Measurements from ENCODE around the gene TMCC1. TPM values are rescaled to one million over a fixed set of nuclear protein-coding genes. Genes with fewer than 3 reads are reported as not detected.

Gene TMCC1
- 14.1 and 15.1 TPM in 2 replicates for total RNA-seq

DNA sequence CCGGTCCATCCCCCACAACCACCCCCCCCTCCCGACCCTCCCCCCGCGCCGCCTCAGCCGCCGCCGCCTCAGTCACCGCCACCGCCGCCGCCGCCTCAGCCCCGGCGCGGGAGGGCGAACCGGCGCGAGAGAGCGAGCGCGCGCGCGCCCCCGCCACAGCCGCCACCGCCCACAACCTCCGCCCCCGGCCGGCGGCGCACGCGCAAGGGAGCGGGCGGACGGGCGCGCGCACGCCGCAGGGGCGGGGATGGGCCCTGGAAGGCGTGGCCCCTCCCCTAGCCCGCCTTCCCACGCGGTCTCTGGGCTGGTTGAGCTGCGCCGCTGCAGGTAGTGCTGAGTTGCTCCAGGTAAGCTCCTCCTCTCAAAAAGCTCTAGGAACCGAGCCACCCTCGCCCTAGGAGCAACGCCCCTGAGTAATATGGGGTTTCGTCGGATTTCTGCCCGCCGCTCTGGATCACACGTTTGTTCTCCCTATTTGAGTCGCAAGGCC, at the start of gene TMCC1:
TMCC1 (minus strand) TSS at position 131 of the 490 bp plus-strand sequence.

DNA sequence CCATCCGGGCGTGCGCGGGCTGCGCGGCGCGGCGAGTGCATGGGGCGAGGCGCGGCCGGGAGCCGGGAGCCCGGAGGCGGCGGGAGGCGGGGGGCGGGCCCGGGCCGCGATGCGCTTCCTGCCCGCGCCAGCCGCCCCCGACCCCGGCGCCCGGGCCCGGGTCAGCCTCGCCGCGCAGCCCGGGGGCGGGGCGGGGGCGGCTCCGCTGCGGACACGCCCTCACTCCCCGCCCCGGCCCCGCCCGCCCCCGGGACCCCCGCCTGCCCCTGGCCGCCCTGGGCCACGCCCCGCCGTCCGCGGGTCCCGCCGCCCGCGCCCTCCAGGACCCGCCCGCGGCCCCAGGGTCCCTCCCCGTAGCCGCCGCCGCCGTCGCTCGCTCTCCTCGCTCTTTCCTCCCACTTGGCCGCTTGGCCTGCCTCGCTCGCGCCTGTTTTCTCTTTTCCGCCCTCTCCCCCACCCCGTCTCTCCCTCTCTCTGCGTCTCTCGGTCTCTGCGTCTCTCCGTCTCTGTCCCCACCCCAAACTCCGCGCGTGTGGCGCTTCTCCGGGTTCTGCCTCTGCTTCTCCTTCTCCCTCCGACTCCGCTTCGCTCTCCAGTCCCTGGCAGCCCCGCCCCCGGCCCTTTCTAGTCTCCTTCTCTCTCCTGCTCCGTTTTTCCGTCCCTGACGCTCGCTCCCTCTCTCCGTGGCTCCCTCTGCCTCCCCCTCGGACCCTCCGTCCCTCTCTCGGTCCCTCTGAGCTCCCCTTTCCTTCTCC, 286.7 kb downstream of the TMCC1 start, which contains the start of gene PLXND1:
PLXND1 (minus strand) TSS at position 41 of the 755 bp plus-strand sequence; CDS start at position 4, 37 bp downstream.

Other genes with a start within 250 kb of the TMCC1 start
- gene TRH, start 81.0 kb upstream of the TMCC1 start, total RNA-seq: not detected in 2 replicates
- 0.55 TPM in 1 of 2 replicates, not detected in the other for gene ALG1L2, start 188.1 kb upstream of the TMCC1 start, total RNA-seq